T47D (cell line): ENCODE measurements around the gene SCYL1.

ENCODE experiments used
- DNase-seq, 2 experiments: peaks; one replicate each; pipeline versions ENCODE4 v3.0.0 to v3.0.0-alpha.2; 2011 to 2012; ENCODE audit warnings: low read depth in 1 of 2, low spot score in 1 of 2
- JUND ChIP-seq: IDR thresholded peaks from 2 replicates; pipeline ENCODE4 v1.6.1; 2012; ENCODE audit warnings: low read depth
- in situ Hi-C: cut with HindIII; loops from 2 replicates; pipeline ENCODE4 v1.10.0; 2016; ENCODE audit warnings: low sequenced_read_pairs, low pct_unique_long_range_greater_than_20kb

Gene SCYL1

DNA sequence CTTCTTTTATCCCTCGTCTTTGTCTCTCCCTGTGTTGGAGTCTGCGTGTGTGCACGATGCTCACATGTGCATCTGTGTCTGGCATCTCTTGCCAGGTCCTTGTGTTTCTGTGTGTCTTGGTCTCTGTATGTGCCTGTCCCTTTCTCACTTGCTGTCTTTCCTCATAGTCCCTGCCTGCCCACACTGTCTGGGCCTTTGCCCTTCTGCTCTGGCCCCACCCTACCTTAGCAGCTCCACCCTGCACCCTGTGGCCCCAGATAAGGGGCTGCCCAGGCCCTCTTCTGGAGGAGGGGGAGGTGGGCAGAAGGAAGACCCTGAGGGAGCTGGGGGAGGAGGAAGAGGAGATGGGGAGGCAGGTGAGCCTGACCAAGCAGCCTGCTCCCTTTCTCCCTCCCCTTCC lies 53.8 kb downstream of the SCYL1 start:
- no peak for DNase-seq
- no peak for TF ChIP-seq JUND
- in situ Hi-C loops: no loop called here

DNA sequence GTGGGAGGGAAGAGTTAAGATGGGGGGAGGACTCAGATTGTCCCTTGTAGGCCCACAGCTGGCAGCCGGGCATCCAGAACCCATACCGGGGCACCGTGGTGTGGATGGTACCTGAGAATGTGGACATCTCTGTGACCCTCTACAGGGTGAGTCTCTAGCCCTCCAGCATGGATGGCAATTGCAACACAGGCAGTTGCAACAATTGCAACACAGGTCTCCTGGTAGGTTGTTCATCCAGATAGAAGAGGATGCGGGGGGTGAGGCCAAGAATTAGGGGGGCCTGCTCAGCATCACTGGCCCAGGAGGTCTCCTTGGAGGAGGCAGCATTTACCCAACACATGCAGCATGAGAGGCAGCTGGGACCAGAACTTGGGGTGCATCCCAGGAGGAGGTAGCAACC lies 54.4 kb downstream of the SCYL1 start:
- TF ChIP-seq JUND: no peak
- in situ Hi-C loops: no loop called here
- DNase-seq: no peak

DNA sequence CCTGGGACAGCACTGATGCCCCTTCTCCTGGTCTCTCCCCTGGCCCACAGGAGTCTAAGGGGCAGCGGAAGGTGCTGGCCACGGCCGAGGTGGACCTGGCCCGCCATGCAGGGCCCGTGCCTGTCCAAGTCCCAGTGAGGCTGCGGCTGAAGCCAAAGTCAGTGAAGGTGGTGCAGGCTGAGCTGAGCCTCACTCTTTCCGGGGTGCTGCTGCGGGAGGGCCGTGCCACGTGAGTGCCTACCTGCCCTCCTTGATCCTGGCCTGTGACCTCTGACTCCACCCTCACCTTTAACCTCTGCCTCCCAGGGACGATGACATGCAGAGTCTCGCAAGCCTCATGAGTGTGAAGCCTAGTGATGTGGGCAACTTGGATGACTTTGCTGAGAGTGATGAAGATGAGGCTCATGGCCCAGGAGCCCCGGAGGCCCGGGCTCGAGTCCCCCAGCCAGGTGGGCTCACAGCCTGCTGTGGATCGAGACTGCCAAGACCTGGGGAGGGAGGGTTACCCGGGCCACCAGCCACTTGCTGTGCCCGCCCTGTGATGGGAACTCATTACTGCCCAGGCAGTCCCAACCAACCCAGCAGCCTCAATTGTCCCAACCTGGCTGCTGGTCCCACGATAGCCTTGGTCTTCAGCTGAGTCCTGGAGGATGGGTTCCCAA lies 55.3 kb downstream of the SCYL1 start:
- in situ Hi-C loops: no loop called here
- DNase-seq: no peak
- TF ChIP-seq JUND: no peak

DNA sequence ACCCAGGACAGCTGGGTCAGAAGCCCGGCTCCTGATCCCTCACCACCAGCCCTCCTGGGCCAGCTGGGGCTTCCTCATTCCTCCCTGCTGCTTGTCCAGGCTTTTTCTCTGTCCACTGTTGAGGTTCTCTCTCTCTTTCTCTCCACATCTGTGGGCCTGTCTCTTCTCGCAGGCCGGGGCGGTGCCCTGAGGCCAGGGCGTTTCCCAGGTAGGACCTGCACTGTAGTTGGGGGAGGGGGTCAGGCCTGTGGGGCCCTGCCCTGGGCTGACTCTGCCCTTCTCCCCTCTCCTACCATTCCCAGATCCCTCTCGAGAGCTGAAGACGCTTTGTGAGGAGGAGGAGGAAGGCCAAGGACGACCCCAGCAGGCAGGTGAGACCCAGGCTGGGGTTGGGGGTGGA lies 55.9 kb downstream of the SCYL1 start:
- no peak for DNase-seq
- TF ChIP-seq JUND: no peak
- in situ Hi-C loops: no loop called here

DNA sequence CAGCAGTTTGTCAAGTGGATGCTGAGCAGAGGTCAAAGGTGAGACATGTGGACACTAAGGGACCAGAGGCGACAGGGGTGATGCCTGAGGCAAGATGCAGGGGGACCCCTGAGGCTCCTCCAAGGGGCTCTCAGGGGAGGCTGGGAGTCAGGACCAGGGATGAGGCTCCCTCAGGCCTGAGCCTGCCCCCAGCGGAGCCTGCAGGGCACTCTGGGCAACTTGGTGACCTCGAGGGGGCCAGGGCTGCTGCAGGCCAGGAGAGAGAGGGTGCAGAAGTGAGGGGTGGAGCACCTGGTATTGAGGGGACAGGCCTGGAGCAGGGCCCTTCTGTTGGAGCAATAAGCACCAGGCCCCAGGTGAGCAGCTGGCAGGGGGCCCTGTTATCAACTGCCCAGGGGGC lies 57.0 kb downstream of the SCYL1 start:
- no peak for DNase-seq
- in situ Hi-C loops: no loop called here
- no peak for TF ChIP-seq JUND

DNA sequence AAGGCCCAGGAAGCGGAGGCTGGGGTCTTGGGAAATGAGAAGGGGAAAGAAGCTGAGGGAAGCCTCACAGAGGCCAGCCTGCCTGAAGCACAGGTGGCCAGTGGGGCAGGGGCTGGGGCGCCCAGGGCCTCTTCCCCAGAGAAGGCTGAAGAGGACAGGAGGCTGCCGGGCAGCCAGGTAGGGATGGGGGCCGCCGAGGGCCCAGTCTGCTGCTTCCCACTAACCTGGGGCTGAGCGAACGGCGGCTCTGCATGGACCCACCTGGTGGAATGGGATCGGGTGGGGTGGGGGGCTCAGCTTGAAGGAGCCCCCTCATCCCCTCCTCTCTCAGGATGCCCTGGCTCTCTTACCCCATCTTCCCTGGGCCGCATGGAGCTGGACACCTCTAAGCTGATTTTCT lies 58.7 kb downstream of the SCYL1 start:
- no peak for TF ChIP-seq JUND
- no peak for DNase-seq
- in situ Hi-C loops: no loop called here

DNA sequence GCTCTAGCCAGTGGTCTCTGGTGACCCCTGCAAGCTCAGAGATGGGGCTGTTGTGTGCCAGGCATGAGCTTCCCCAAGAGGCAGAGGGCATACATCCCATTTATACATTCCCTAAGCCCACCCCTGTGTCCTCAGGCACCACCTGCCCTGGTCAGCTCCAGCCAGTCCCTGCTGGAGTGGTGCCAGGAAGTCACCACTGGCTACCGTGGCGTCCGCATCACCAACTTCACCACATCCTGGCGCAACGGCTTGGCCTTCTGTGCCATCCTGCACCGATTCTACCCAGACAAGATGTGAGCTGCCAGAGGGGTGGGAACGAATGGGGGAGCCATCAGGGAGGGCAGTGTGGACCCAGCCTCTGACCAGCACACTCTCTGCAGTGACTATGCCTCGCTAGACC lies 59.2 kb downstream of the SCYL1 start:
- TF ChIP-seq JUND: no peak
- in situ Hi-C loops: no loop called here
- DNase-seq: no peak

DNA sequence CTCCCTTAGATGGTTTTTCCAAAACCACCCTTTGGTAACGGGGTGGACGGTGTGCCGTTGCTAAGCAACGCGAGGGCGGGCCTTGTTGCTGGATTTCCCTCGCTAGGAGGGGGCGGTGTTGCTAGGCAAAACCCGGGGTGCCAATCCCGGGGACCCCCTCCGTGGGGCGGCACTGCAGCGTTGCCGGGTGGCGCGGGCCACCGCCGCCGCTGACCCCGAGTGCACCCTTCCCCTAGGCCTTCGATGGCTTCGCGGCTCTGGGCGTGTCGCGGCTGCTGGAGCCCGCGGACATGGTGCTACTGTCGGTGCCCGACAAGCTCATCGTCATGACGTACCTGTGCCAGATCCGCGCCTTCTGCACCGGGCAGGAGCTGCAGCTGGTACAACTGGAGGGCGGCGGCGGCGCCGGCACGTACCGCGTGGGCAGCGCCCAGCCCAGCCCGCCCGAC lies 59.9 kb downstream of the SCYL1 start:
- DNase-seq: no peak
- TF ChIP-seq JUND: no peak
- in situ Hi-C loops: no loop called here

DNA sequence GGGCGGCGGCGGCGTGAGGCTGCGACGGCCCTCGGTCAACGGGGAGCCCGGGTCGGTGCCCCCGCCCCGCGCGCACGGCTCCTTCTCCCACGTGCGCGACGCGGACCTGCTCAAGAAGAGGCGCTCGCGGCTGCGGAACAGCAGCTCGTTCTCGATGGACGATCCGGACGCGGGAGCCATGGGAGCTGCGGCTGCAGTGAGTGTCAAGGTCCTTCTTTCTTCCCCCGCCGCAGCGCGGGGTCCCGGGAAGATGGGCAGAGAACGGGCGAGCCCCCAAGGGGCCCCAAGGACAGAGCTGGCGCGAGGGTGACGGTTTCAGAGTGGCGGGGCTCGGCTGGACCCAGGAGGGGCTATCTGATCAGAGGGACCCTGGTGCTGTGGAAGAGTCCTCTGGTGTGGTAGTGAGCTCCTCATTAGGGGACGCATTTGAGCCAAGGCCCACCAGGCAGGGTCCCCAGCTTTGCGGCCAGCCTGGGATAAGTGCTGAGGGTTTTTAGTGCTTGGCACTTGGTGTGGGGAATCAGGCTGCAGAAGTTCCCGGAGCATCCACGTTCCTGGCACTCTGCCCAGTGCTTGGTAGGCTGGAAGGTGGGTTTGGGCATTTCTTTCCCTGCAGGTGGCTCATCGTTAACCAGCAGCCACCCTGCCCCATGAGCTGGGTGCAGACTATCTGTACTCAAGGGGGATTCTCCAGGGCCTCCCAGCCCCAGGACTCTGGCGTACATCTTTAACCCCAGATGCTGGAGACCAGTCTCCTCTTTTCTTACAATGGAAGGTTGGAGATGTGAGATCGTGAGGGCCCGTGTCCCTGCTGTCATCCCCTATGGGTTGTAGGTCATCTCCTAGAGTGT lies 60.7 kb downstream of the SCYL1 start:
- no peak for DNase-seq
- no peak for TF ChIP-seq JUND
- in situ Hi-C loops: no loop called here

DNA sequence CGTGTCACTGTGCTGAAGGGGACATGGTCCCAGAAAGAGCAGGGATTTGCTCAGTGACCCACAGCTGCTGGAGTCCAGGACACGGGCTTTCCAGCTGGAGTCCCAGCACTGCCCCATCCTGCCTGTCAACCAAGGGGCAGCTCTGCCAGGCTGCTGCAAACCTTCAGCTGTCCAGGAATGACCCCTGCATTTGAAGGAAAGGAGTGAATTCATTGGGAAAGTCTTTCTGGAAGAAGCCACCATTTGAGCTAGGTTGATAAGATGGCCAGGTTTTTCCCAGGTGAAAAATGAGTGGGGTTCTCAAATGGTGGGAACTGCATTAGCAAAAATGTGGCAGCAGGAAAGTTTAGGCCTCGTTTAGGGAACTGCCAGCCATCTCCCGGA lies 61.4 kb downstream of the SCYL1 start:
- in situ Hi-C loops: no loop called here
- no peak for TF ChIP-seq JUND

DNA sequence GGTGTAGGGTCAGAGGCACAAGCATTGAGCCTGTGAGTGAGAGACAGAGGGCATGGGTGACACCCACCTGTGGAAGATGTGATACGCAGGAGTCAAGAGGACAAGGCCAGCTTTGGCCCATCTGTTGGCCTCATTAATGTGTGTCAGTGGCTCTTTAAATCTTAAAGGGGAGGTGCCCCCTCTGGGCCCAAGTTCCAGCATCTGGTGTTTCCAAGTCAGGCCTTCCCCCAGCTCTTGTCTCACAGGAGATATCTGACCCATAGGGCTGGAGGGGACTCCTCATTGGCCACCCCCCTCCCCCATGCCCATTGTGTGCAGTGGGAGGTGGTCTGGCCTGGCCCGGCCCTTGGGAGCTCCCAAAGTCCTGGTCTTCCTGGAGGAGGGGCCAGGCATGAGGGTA lies 61.8 kb downstream of the SCYL1 start:
- DNase-seq: no peak
- in situ Hi-C loops: no loop called here
- TF ChIP-seq JUND: no peak

More for the DNA sequence above, 61.4 kb downstream of the SCYL1 start:
- no peak for DNase-seq
